CD4-positive, alpha-beta T cell (primary cell): ENCODE measurements around the gene ZNF532. TPM values are rescaled to one million over a fixed set of nuclear protein-coding genes. Genes with fewer than 3 reads are reported as not detected.

ENCODE experiments used
- ATAC-seq: fragments of 200-7000 bp; cut with Tn5 transposase; one replicate; pipeline ENCODE4 v1.10.0; 2022; ENCODE audit warnings: mild to moderate bottlenecking; ENCODE audit not compliant: poor library complexity
- CTCF ChIA-PET: fragments of 350-600 bp; sonication (Branson Sonifier 250); formaldehyde crosslinking; loops from one replicate; lab custom pipeline; 2021; ENCODE audit warnings: antibody characterized with exemption, inconsistent platforms; lab: Charles Lee
- POLR2A ChIA-PET: fragments of 350-600 bp; sonication (Branson Sonifier 250); formaldehyde crosslinking; loops from one replicate; lab custom pipeline; 2021; ENCODE audit warnings: antibody characterized with exemption, inconsistent platforms; lab: Charles Lee
- DNase-seq, 14 experiments: peaks; one replicate each; pipeline ENCODE4 v3.0.0-alpha.2; 2013 to 2020; ENCODE audit warnings: mixed read lengths in 2 of 14
- H3K27ac ChIP-seq, 2 donors: one replicate each; pipeline versions ENCODE4 v1.5.1 to v1.7.0; 2013; ENCODE audit warnings: low read length in 2 of 2, low read depth in 1 of 2, mild to moderate bottlenecking in 1 of 2
- H3K27me3 ChIP-seq, 2 experiments: 1 replicate in 1 of 2; 2 replicates in 1 of 2; pipeline versions ENCODE4 v1.6.1 to v1.7.0; 2013; ENCODE audit warnings: low read length in 2 of 2, control low read depth in 1 of 2, mild to moderate bottlenecking in 1 of 2, moderate library complexity in 1 of 2; ENCODE audit not compliant: insufficient read depth in 2 of 2, control insufficient read depth in 1 of 2
- H3K36me3 ChIP-seq: one replicate; pipeline ENCODE4 v1.6.1; 2013; ENCODE audit warnings: low read length, control low read depth; ENCODE audit not compliant: insufficient read depth
- H3K4me1 ChIP-seq: one replicate; pipeline ENCODE4 v1.6.1; 2013; ENCODE audit warnings: low read length, control low read depth; ENCODE audit not compliant: insufficient read depth
- H3K4me3 ChIP-seq: one replicate; pipeline ENCODE4 v1.5.1; 2013; ENCODE audit warnings: mild to moderate bottlenecking, low read length, moderate library complexity
- H3K9me3 ChIP-seq, 2 experiments: 1 replicate in 1 of 2; 2 replicates in 1 of 2; pipeline versions ENCODE4 v1.6.1 to v1.7.0; 2013; ENCODE audit warnings: low read length in 2 of 2, mild to moderate bottlenecking in 2 of 2, control low read depth in 1 of 2, moderate library complexity in 1 of 2; ENCODE audit not compliant: control insufficient read depth in 1 of 2, insufficient read depth in 1 of 2
- H3K27ac Mint-ChIP-seq: one replicate; pipeline ENCODE4 v1.8.0; 2020; ENCODE audit warnings: mixed read lengths
- H3K27me3 Mint-ChIP-seq: one replicate; pipeline ENCODE4 v1.8.0; 2021; ENCODE audit warnings: mixed read lengths
- H3K36me3 Mint-ChIP-seq: one replicate; pipeline ENCODE4 v1.8.0; 2021; ENCODE audit warnings: low read depth, mixed read lengths
- H3K4me1 Mint-ChIP-seq: one replicate; pipeline ENCODE4 v1.8.0; 2021; ENCODE audit warnings: low read depth, mixed read lengths
- H3K4me3 Mint-ChIP-seq: one replicate; pipeline ENCODE4 v1.8.0; 2020; ENCODE audit warnings: mild to moderate bottlenecking, mixed read lengths
- H3K9me3 Mint-ChIP-seq: one replicate; pipeline ENCODE4 v1.8.0; 2020; ENCODE audit warnings: mixed read lengths
- CTCF ChIP-seq: fragments of 200-600 bp; IDR thresholded peaks from one replicate; pipeline ENCODE4 v1.8.0; 2022; ENCODE audit warnings: antibody characterized with exemption, mild to moderate bottlenecking
- intact Hi-C, 2 experiments: fragments of 100-400 bp; cut with DNase I in 1 of 2; cut with micrococcal nuclease in 1 of 2; formaldehyde crosslinking; loops; one replicate each; pipeline versions ENCODE4 v1.15.1 to v1.9.0; 2023 to 2025; cut with DNase I, micrococcal nuclease
- total RNA-seq, 174 experiments: library from RNA in 2 of 174; stranded (reverse) in 2 of 174; gene quantifications; one replicate each; pipeline ENCODE4 v1.2.3 and lab custom pipeline; 2021 to 2026

ZNF532 gene
- total RNA-seq, 2 experiments from 2014 or later, result 9.8 to 9.9 TPM

GRCh38 chr18:58997811-58998337 lies 133.2 kb downstream of the ZNF532 start:
- POLR2A ChIA-PET, result no interaction called here
- CTCF ChIA-PET, result no interaction called here
- no peak overlapping the region for H3K4me3 Mint-ChIP-seq

GRCh38 chr18:58998401-58999203 lies 133.9 kb downstream of the ZNF532 start:
- intact Hi-C loops, result no loop called here
- no peak overlapping the region for H3K4me3 ChIP-seq
- Mint-ChIP-seq H3K36me3 (no peaks in the 10 kb centered on the region), H3K4me1 (no peaks in the 10 kb centered on the region), H3K9me3 (no peaks in the 10 kb centered on the region), H3K27ac (no peak overlapping the region), H3K27me3 (peaks cover 41% of the 10 kb centered on the region), H3K4me3 (no peak overlapping the region)
- H3K4me1 ChIP-seq, result no peaks in the 10 kb centered on the region
- no peak for ATAC-seq
- TF ChIP-seq CTCF, result no peak
- H3K36me3 ChIP-seq, result no peaks in the 10 kb centered on the region
- no peaks in the 10 kb centered on the region for H3K9me3 ChIP-seq
- ChIA-PET CTCF (no interaction called here), POLR2A (no interaction called here)
- peaks cover 3 to 4% of the 10 kb centered on the region in 2 experiments for H3K27me3 ChIP-seq
- DNase-seq, result no peak
- no peak overlapping the region for H3K27ac ChIP-seq

More at GRCh38 chr18:58997811-58998337, 133.2 kb downstream of the ZNF532 start:
- Histone ChIP-seq H3K36me3 (no peaks in the 10 kb centered on the region), H3K27ac (no peak overlapping the region), H3K9me3 (no peaks in the 10 kb centered on the region), H3K4me1 (no peaks in the 10 kb centered on the region), H3K4me3 (no peak overlapping the region), H3K27me3 (peaks cover 3 to 4% of the 10 kb centered on the region in 2 experiments)
- intact Hi-C loops, result no loop called here
- Mint-ChIP-seq H3K27me3 (peaks cover 45% of the 10 kb centered on the region), H3K9me3 (no peaks in the 10 kb centered on the region), H3K27ac (no peak overlapping the region), H3K36me3 (no peaks in the 10 kb centered on the region), H3K4me1 (no peaks in the 10 kb centered on the region)
- no peak for TF ChIP-seq CTCF
- DNase-seq, result no peak
- no peak for ATAC-seq

GRCh38 chr18:59001166-59001565 lies 136.5 kb downstream of the ZNF532 start:
- no peaks in the 10 kb centered on the region for H3K36me3 Mint-ChIP-seq

More at GRCh38 chr18:59001166-59001565, 136.5 kb downstream of the ZNF532 start:
- Histone ChIP-seq H3K4me3 (no peak overlapping the region), H3K27me3 (no peaks in the 10 kb centered on the region), H3K36me3 (no peaks in the 10 kb centered on the region), H3K9me3 (no peaks in the 10 kb centered on the region), H3K27ac (no peak overlapping the region), H3K4me1 (no peaks in the 10 kb centered on the region)
- POLR2A ChIA-PET, result no interaction called here
- H3K4me1 Mint-ChIP-seq, result no peaks in the 10 kb centered on the region
- CTCF ChIA-PET, result no interaction called here
- H3K27ac Mint-ChIP-seq, result no peak overlapping the region
- H3K4me3 Mint-ChIP-seq, result no peak overlapping the region
- ATAC-seq (no peak), DNase-seq (no peak)
- no peaks in the 10 kb centered on the region for H3K9me3 Mint-ChIP-seq
- peaks cover 41% of the 10 kb centered on the region for H3K27me3 Mint-ChIP-seq
- intact Hi-C loops, result no loop called here
- TF ChIP-seq CTCF, result no peak
